HG03521 (cell line): ENCODE measurements around the gene LRCH1.

Experiments
- ATAC-seq: cut with Tn5 transposase; IDR thresholded peaks from one replicate; pipeline ENCODE4 v1.9.1; 2021; ENCODE audit warnings: mild to moderate bottlenecking, moderate library complexity; ENCODE audit not compliant: unreplicated experiment

LRCH1 gene

DNA sequence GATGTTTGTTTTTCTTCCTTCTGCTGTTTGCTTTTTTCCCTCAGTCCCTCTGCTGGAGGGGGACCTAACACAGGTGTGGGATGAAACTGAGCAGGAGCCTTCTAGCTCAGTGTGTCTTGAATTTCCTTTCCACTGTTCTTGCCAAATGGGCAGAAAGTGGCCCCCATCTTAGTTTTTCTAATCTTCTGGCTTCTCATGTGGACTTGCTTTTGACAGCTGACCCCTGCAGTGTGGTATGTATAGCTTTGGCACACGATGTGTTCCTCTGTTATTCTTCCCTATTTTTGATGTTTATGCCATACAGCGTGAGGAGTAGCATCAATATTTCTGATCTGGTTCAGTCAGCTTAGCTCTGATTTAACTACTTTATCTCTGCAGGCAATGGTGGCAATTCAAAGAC lies 8.3 kb downstream of the LRCH1 start:
- ATAC-seq, result no peak

DNA sequence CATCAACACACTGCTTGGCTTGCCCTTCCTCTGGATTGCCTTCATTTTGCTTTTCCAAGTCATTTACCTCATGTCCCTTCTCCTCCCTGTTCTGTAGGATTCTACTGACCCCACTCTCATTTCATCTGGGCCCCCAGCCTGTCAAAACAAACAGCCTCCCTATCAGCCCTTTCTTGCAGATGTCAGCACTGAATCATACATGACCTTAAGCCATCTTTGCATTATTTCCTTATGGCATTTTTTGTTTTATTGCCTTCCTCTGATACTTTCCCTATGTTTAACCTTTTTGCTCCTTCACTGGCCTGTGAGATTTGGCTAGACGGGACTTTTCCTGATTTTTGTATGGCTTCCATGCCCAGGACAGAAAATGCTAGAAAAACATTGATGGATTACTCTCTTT lies 8.7 kb downstream of the LRCH1 start:
- ATAC-seq, result no peak

DNA sequence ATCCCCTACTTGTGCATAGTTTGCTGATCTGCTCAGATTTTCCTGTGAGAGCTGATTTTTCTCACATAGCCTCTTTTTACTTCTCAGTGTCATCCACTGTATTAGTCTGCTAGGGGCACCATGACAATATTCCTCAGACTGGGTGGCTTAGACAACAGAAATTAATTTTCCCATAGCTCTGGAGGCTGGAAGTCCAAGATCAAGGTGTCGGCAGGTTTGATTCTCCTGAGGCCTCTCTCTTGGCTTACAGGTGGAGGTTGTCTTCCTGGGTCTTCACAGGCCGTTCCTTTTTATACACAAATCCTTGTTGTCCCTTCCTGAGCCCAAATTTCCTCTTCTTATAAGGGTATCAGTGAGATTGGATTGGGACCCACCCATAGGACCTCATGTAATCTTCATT lies 9.2 kb downstream of the LRCH1 start:
- ATAC-seq, result no peak

DNA sequence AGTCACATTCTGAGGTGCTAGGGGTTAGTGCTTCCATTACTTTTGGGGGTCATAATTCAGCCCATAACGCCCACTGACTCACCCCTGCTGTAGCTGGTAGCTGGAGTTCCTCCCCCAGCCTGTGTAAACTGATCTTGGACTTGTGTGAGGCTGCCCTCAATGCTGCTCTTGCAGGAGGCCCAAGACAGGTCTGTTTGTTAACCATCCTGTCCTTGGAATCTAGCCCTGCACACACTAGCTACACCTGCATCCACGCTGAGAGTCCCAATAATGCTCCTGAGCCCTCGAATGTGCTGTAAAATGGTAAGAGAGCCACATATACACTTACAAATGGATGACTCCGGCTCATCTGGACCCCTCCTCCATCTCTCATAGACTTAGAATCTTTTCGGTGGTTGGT lies 9.6 kb downstream of the LRCH1 start:
- no peak for ATAC-seq

DNA sequence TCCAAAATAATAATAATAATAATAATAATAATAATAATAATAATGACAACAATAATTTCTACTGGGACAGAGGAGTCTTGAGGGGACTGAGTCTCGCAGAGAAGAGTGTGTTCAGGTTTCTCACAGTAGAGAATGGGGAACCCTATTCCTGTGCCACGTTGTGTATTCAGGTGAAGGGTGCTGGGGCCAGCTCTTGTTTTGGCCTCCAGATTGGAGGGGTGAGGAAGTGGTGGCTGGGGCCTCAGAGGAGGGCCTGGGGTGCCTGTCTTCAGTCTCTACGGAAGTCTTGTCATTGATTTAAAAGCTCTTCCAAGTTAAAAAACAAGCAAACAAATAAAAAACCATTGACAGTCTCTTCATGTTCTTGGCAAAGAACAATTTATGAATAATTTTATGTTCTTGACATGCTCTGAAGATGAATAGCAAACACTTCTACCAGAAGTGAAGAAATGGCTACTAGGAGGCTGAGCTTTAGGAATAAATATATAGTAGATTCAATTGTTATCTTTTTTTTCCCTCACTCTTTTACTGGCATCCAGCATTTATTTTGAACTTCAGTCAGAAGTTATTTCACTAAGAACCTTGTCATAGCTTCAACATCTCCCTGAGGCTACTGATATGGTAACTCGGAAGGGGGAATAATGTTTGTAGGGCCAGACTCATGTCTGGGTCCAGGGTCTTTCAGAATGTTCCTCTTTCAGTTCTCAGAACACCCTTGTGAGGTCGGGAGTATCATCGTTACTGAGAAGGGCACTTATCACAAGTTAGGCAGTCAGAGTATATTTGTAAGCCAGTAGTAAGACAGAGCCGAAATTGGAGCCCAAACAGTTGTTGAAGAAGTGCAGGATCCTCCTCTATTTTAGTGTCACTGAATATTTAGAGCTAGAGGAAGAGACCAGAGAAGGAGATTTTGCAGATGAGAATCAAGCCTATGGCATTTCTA lies 13.1 kb downstream of the LRCH1 start:
- ATAC-seq, result no peak

DNA sequence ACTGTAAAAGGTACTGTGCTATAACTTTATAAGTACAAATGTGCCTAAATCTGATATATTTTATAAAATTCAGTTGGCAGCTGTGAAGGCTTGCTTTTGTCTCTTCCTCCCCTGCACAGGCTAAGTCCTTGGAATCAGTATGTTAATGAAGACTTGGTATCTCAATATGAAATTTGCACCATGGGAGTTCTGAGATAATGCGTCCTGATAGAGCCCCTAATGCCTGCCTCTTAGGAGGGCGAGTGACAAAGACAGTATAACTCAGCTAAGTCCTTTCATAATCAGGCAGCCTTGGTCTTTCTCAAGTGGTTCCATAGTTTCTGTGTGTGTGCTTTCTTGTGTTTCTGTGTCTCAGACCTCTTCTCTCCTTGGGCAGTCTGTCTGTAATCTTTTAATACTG lies 14.7 kb downstream of the LRCH1 start:
- no peak for ATAC-seq

DNA sequence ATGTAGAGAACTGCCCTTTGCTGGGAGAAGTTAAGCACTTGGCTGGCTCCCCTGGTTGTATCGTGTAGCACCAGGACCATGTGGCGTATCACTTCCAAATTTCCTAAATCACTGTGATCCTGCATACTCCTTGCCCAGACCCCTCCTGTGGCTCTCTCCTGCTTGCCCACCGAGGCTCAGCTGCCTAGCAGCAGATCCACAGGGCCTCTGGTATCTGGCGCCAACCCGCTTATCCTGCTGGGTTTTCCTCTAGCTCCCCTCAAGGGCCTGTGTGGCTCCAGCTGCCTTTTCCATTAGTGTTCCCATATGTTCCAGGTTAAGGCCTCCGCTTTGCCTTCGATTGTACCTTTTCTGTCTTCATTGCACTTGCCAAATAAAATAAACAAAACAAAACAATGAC lies 16.5 kb downstream of the LRCH1 start:
- ATAC-seq, result no peak

DNA sequence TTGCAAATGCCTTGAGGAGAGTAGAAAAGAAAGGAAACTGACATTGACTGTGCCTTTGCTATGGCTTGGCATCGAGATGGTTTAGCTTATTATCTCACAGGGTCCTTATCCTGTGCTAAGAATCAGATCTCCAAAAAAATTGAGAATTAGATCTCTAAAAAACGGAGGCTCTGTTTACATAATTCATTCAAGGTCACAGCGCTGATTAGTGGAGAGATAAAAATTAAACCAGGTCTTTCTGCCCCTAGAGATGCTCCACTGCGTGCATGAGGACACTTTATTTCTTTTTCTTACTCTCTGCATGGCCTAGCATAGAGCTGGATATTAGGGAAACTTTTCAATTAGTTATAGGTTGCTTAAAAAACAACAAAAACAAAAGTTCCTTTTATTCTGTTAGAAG lies 17.3 kb downstream of the LRCH1 start:
- no peak for ATAC-seq

DNA sequence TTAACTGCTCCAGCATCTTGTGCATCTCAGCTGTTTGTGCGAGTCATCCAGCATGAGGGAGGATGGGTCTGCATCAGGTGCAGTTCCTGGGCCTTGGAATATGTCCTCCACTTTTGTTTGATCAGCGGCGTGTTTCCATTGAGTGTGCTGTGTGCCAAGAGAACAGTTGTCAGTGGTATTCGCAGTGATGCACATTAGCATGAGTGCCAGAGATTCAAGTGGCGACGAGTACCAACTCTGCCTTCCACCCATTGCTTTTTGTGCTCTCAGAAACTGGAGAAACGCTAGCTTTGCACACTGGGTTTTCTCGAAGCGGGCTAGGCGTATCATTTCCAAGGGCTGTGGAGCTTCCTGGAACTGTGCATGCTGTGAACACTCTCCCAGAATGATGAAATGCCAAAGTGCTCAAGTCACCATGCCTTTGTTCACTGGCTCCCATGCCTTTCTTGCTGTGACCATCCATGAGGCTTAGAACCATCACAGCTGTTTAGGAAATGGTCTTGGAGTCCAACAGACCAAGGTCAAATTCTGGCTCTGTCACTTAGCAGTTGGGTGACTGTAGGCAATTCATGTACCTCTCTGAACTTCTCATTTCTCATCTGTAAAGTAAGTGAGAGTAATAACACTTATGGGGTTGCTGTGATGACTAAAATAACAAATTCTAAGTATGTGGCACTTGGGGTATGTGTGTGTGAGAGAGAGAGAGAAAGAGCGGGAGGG lies 18.4 kb downstream of the LRCH1 start:
- peak; percentile 47 for ATAC-seq

DNA sequence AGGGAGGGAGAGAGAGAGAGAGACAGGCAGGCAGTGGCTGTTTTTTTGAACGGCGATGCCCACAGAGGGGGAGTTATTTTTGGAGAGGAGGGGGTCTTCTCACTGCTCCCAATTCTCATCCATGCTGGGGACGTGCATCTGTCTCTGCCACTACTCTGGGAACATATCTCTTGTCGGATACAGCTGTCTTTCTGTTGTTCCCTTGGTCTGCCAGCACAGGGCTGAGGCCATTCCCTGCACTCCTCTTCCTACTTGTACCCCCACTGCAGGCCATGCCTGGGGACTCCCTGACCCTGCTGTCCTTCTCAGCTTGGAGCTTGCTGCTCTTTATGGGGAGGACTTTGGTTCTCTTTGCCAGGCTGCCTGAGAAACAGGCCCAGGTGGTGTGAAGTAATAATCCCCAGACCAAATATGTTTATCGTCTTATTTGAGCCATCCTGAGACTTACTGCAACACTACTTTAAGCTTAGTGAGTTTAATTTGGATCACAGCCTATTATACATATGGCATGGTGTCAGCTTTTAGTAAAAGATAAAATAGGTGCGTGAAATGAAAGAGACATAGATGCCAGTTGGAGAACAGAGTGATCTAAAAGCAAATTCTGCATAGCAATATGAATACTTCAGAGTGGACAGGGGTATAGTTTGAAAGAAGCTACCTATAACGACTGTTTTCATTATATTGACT lies 19.1 kb downstream of the LRCH1 start:
- ATAC-seq, result no peak

DNA sequence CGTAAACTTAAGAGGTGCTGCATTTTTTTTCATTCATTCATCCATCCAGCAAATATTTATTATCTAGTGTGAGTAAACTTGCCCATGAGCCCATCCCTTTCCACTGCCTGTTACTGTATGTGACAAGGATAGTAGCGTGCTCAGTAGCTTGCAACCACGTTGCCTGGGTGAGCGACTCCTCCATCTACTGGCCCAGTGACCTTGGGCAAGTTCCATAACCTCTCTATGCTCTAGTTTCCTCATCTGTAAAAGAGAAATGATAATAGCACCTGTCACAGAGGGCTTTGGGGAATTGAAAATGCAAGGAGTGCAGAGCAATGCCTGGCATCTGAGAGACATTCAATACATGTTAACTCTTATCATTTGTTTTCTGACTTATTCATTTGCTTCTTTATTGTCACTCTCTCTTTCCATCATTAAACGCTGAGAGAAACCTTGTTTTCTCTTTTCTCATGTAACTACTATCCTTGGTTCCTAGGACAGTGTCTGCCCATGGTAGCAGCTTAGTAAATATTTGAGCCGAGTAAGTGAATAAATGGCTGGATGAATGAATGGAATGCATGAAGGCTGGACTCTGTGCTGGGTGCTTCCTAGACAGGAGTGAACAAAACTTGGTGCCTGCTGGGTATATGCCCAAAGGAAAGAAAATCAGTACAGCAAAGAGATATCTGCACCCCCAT lies 19.9 kb downstream of the LRCH1 start:
- ATAC-seq, result no peak

DNA sequence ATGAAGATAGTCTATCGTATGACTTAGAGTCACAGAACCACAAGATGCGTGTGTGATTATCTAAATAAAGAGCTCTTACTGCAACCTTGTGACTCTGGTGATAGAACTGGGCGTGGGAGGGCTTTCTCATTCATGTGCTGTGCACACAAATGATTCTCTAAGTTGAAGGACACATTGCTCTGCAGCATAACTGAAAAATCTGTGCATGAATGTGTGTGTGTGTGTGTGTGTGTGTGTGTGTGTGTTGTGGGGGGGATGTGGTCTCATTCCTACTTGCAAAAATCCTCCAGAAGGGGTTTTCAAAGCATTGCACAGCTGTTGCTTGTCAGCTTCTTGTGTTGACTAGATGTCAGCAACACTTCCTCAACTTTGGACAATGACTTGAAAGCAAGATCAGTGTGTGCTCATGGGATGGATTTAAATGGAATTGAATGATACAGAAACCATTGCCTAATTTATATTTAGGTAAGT lies 22.4 kb downstream of the LRCH1 start:
- ATAC-seq, result no peak

DNA sequence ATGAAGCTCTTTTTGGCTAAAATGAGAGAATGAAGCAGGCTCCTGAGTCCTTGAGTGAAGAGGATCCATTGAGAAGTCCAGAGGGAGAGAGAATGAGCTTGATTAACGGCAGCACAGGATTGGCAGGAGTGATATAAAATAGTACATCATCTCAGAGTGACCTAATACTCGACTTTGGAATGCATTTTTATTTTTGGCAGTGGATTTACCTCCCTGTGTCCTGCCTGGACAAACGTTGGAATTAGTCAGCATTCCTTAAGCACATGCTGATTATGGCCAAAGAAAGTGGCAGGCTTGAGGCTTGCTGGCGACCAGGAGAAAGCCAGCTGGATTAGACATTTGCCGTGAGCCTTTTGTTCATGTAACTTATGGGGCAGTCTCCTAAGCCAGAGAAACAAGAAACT lies 22.9 kb downstream of the LRCH1 start:
- no peak for ATAC-seq

DNA sequence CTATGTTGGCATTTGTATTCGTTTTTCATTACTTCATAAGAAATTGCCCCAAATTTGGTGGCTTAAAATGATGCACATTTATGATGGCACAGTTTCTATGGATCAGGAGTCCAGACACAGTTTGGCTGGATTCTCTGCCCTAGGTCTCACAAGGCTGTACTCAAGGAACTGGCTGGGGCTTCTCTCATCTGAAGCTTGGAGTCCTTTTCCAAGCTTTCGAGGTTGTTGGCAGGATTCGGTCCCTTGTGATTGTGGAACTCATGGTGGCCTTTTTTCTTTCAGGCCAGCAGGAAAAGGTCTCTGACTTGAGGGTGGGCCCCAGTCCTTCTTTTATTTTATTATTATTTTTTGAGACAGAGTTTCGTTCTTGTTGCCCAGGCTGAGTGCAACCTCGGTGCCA lies 23.8 kb downstream of the LRCH1 start:
- no peak for ATAC-seq

DNA sequence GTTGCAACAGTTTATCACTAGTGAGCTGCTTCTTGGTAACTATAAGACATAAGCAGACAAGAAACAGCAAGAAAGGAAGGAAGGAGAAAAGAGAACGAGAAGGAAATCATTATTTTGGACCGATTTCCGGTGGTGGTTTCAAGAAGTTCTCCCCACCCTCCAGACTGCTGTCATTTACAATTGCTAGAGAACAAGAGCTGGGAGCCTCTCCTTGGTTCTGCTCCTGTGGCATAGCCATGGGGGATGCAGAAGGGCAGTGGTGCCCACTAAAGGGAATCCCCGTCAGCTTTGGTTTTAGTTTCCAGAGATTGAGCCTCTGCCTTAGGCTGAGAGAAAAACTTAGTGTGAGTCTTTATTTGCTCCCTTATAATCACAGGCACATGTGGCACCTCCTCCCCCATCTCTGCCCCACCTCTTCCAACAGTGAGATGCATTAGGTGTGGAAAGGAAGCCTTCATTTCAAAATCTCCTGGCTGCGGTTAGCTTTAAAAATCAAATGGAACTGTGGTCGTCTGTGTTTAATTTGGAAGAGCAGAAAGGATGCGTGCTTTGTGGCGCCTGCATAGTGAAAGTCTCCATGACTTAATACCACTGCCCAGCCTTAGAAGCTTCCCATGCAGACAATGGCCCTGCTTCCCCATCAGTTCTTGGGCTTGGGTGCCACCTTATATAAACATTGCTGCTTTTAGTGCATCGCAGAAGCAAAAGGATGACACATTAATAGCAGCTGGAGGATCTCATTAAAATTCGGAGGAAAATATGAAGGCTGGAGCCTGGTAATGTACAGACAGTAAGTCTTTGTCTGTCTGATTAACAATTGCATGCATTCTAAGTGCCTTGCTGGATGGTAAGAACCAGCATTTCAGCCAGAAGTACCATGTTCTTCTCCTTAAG lies 25.0 kb downstream of the LRCH1 start:
- peak; percentile 20 for ATAC-seq

DNA sequence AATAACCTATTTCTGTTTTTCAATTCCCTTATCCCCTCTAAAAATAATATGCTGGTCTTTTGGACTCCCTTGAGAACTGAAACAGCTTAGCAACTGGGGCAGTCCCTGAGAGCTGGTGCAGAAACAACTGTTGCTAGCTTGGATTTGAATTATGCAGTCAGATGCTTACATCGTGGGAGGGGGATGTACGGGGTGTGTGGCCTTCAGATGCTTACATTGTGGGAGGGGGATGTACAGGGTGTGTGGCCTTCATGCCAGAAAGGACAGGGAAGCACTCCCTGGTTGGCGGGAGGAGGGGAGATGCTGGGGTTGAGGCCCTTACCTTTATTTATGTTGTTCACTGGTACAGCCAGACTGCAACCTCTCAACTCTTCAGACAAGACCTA lies 25.6 kb downstream of the LRCH1 start:
- ATAC-seq, result peak; percentile 38

DNA sequence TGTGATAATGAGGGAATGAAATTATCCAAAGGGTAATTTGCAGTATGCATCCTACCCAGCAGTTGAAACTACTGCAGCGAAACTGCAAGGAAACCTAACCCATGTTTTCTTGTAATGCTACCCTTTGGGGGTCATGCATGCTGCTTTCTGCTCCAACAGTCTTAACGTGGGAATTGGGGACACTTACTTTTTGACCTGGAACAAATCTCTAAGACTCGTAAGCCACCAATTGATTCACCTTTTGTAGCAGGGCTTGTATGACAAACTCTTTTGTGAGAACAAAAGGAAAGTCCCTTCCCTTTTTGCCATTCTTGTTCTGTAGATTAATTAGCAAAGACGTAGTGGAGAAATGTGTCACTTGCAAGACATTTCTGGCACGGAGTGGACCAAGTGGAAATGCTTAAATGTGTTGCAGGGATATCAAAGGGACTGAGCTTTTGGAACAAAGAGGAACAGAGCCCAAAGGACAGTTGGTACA lies 27.4 kb downstream of the LRCH1 start:
- ATAC-seq, result no peak

DNA sequence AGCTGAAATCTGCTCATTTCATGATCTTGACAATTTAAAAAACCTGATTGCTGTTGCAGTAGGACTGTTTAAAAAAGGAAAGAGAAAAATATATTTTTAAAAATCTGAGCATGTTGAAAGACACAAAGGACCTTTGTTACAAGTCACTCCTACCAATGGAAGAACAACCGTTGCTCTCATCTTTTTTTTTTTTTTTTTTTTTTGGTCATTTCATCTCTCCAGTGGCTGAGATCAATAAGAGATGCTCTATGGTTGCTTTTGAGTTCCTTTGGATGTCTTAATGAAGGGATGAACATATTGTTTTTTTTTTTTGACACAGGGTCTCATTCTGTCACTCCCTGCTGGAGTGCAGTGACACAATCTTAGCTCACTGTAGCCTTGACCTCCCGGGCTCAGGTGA lies 29.2 kb downstream of the LRCH1 start:
- no peak for ATAC-seq

DNA sequence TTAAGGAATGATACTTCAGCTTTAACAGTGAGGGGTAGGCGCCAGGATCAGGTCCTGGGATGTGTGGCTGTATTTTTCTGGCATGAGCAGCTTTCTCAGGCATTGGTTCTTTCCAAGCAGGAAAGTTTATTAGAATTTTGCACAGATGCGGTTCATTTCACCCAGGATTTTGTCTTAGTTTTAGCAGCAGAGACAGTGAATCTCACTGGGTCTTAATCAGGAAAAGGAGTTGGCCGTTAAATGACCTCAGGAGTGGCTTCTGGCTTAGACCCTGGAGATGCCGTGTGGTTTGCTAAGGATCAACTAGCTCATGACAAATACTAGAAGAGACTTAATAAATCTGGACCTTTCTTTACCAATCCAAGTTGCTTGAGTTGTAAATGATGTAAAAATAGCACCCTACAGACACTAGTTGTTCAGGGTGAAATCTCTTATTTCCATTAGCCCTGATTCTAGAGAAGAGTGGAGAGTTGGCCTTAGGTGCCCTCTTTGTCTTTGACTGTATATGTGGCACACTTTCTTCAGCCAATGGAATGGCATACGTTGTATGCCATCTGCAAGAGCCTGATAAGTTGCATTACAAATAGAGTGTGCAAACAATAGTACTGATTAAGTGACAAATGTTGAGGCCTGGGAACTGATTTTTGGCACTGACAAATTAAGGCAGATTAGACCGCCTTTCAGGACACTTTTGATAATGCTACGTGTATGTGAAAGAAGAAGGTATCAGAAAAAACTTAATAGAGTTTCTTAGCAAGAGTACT lies 34.0 kb downstream of the LRCH1 start:
- no peak for ATAC-seq
